ENCODE data around the gene SLC25A27. TPM values are rescaled to one million over a fixed set of nuclear protein-coding genes. Genes with fewer than 3 reads are reported as not detected.

Gene SLC25A27
- polyA plus RNA-seq, 2 of the 4 experiments (the other 2 are of a cell fraction) = 1.4 to 4.7 TPM

- TF ChIP-seq HMGXB4 (CRISPR knock-in tag; IDR thresholded peaks at IDR 0.05; ENCODE audit: borderline replicate concordance) = no peak
- no peak for TF ChIP-seq HEYL (CRISPR knock-in tag; IDR thresholded peaks at IDR 0.05)
- no peak for TF ChIP-seq RAD21 (conservative IDR thresholded peaks at IDR 0.05 in 1 of 2, IDR thresholded peaks at IDR 0.05 in 1 of 2)
- no peak for TF ChIP-seq CHD2 (IDR thresholded peaks at IDR 0.05; ENCODE audit: low read length, partially characterized antibody)
Measured at GRCh38 chr6:46661483-46661882, 8.7 kb downstream of the SLC25A27 start (continued).

GRCh38 chr6:46667377-46667776 lies 14.6 kb downstream of the SLC25A27 start:
- CTCF ChIA-PET = no interaction called here
- no peak for ATAC-seq

GRCh38 chr6:46674410-46674809 lies 21.6 kb downstream of the SLC25A27 start:
- FAIRE-seq = no peak

More at GRCh38 chr6:46667377-46667776, 14.6 kb downstream of the SLC25A27 start:
- H3K4me1 ChIP-seq = no peaks in the 10 kb centered on the region
- WGBS (ENCODE audit: missing lambda C conversion rate) = 48% methylated on average over 2 of the region's 2 CpGs
- no peak overlapping the region for H3K27ac ChIP-seq
- H3K4me2 ChIP-seq = no peak overlapping the region
- POLR2A ChIA-PET = no interaction called here
- no peak for DNase-seq (ENCODE audit: low read depth in 1 of 2, low spot score in 1 of 2)
- FAIRE-seq = no peak
- TF ChIP-seq PBX3 (IDR thresholded peaks at IDR 0.05) = no peak
- no peak for TF ChIP-seq HOXB5 (CRISPR knock-in tag; IDR thresholded peaks at IDR 0.05)
- TF ChIP-seq MAFK (IDR thresholded peaks at IDR 0.05; ENCODE audit: partially characterized antibody) = no peak
- TF ChIP-seq KDM5A (IDR thresholded peaks at IDR 0.05) = no peak
- no peak overlapping the region for H3K4me3 ChIP-seq
- no peaks in the 10 kb centered on the region for H3K9me3 ChIP-seq

DNA sequence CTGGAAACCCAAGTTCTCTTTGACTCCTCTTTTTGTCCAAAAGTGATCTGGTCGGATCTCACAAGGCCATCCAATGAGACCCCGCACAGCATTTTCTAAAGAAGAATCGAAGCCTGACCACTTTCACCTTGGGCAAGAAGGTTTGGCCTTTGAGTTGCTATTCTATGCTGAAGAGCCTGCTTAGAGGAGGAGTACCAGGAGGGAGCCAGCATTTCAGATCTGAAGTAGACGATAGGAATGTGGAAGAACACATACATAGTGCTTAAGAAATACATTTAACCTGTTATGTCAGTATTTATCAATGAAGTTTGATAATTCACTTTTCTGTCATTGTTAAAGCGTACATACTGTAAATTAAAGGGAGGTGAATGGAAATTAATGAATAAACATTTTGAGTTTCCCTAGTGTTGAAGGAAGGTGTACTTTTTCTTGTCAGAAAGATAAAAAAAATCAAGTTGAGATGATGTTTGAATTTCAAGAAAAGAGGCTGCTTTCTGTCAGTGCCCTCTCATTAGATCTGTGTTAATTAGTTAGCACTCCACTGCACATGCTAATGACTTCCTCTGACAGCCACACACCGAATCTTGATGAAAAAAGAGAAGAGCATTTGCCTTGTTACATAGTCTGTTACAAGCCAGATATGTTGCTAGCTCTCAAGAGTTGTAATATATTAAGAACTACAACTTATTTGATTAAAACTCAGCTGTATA lies 24.0 kb downstream of the SLC25A27 start:
- no peaks in the 10 kb centered on the region for H3K4me1 ChIP-seq
- no peak for ATAC-seq
- WGBS (ENCODE audit: missing lambda C conversion rate) = 59% methylated on average over 6 of the region's 6 CpGs
- no peak overlapping the region for H3K27ac ChIP-seq
- no peak for TF ChIP-seq POLR2A (IDR thresholded peaks at IDR 0.05; ENCODE audit: low read length)
- TF ChIP-seq HOXB13 (CRISPR knock-in tag; IDR thresholded peaks at IDR 0.05; ENCODE audit: low read depth) = no peak
- no peak for TF ChIP-seq ZC3H11A (IDR thresholded peaks at IDR 0.05)
- TF ChIP-seq ESRRA (IDR thresholded peaks at IDR 0.05; ENCODE audit: borderline replicate concordance, low read length) = no peak
- TF ChIP-seq ATOH8 (CRISPR knock-in tag; IDR thresholded peaks at IDR 0.05; ENCODE audit: low read depth) = no peak
- no peak for TF ChIP-seq TP53 (CRISPR knock-in tag; IDR thresholded peaks at IDR 0.05)
- TF ChIP-seq, protein P1, sequence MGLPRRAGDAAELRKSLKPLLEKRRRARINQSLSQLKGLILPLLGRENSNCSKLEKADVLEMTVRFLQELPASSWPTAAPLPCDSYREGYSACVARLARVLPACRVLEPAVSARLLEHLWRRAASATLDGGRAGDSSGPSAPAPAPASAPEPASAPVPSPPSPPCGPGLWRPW (IDR thresholded peaks at IDR 0.05) = no peak
- TF ChIP-seq CHD2 (IDR thresholded peaks at IDR 0.05; ENCODE audit: low read length, partially characterized antibody) = no peak
- TF ChIP-seq EHMT2 (IDR thresholded peaks at IDR 0.05; ENCODE audit: low read depth) = no peak
- no peak for TF ChIP-seq MYC (IDR thresholded peaks at IDR 0.05; ENCODE audit: borderline replicate concordance, low read length)
- no peak for TF ChIP-seq RNF2 (IDR thresholded peaks at IDR 0.05; ENCODE audit: borderline replicate concordance, low read depth)
- TF ChIP-seq KDM1A (IDR thresholded peaks at IDR 0.05; ENCODE audit: low read depth) = no peak
- no peak for TF ChIP-seq PBX3 (IDR thresholded peaks at IDR 0.05)
- no peak for TF ChIP-seq REST (IDR thresholded peaks at IDR 0.05)
- no peak for TF ChIP-seq HOXB5 (CRISPR knock-in tag; IDR thresholded peaks at IDR 0.05)
- TF ChIP-seq KDM5A (IDR thresholded peaks at IDR 0.05) = no peak
- TF ChIP-seq RAD21 (conservative IDR thresholded peaks at IDR 0.05 in 1 of 2, IDR thresholded peaks at IDR 0.05 in 1 of 2) = no peak
- no peak for TF ChIP-seq MAFK (IDR thresholded peaks at IDR 0.05; ENCODE audit: partially characterized antibody)
- H3K4me3 ChIP-seq = no peak overlapping the region
- ChIA-PET POLR2A (no interaction called here), CTCF (no interaction called here)
- FAIRE-seq = no peak
- no peaks in the 10 kb centered on the region for H3K9me3 ChIP-seq
- no peak for DNase-seq (ENCODE audit: low read depth in 1 of 2, low spot score in 1 of 2)
- H3K4me2 ChIP-seq = no peak overlapping the region

More at GRCh38 chr6:46674410-46674809, 21.6 kb downstream of the SLC25A27 start:
- Histone ChIP-seq H3K27ac (no peak overlapping the region), H3K4me2 (no peak overlapping the region), H3K4me3 (no peak overlapping the region), H3K4me1 (no peaks in the 10 kb centered on the region), H3K9me3 (no peaks in the 10 kb centered on the region)
- DNase-seq (ENCODE audit: low read depth in 1 of 2, low spot score in 1 of 2) (no peak), ATAC-seq (no peak)
- CTCF ChIA-PET = interaction anchor here (1.3 kb wide), 1 partner anchor 19 kb away, joined by 6 read pairs; no protein-coding TSS in a partner anchor
- 9% methylated on average over 1 of the region's 1 CpG for WGBS (ENCODE audit: missing lambda C conversion rate)
- TF ChIP-seq RCOR1 (IDR thresholded peaks at IDR 0.05; ENCODE audit: low read depth, low read length) = no peak
- POLR2A ChIA-PET = no interaction called here
